NCI-H748 (cell line): ENCODE data around the gene BTN3A1.
"Not testable (repeated sequence)": the region's sequence is repeated elsewhere in the genome, so short reads cannot be mapped to it uniquely, and the experiment has no call there.

Experiments
- DNase-seq: peaks from one replicate; lab custom pipeline; 2025; ENCODE audit not compliant: unreplicated experiment; lab: John Stamatoyannopoulos, UW

BTN3A1 gene

GRCh38 chr6:26439151-26440125, 37.4 kb downstream of the BTN3A1 start:
- no peak for DNase-seq

GRCh38 chr6:26440977-26441358, 38.9 kb downstream of the BTN3A1 start:
- no peak for DNase-seq

GRCh38 chr6:26441977-26442376, 39.9 kb downstream of the BTN3A1 start:
- no peak for DNase-seq

- DNase-seq, result no peak
These were observed 44.0 kb downstream of the BTN3A1 start for GRCh38 chr6:26445934-26446667.

GRCh38 chr6:26447257-26447656, 45.2 kb downstream of the BTN3A1 start:
- DNase-seq, result no peak

GRCh38 chr6:26450240-26450639, 48.2 kb downstream of the BTN3A1 start:
- DNase-seq, result no peak

GRCh38 chr6:26452631-26453235, 50.7 kb downstream of the BTN3A1 start:
- no peak for DNase-seq

- no peak for DNase-seq
These were observed 52.6 kb downstream of the BTN3A1 start for GRCh38 chr6:26454631-26455030.

- no peak for DNase-seq
These were observed 53.4 kb downstream of the BTN3A1 start for GRCh38 chr6:26455357-26455970.

GRCh38 chr6:26457264-26457805, 55.3 kb downstream of the BTN3A1 start:
- DNase-seq, result peak; percentile 79

- peak; percentile 93 for DNase-seq
These were observed 56.0 kb downstream of the BTN3A1 start, which contains the start of gene BTN2A1 for GRCh38 chr6:26457806-26458688. BTN2A1 (plus strand) TSS chr6:26457955; CDS start chr6:26458637, 682 bp downstream.

- no peak for DNase-seq
These were observed 57.1 kb downstream of the BTN3A1 start for GRCh38 chr6:26459023-26459810.

GRCh38 chr6:26461353-26461752, 59.3 kb downstream of the BTN3A1 start:
- not testable (repeated sequence) for DNase-seq

GRCh38 chr6:26464014-26464413, 61.9 kb downstream of the BTN3A1 start:
- DNase-seq, result no peak

GRCh38 chr6:26464416-26465131, 62.5 kb downstream of the BTN3A1 start:
- DNase-seq, result no peak
